GM21529 (cell line): ENCODE data around the gene COL12A1.

Source experiments
- ATAC-seq: cut with Tn5 transposase; IDR thresholded peaks from one replicate; pipeline ENCODE4 v1.9.1; 2021; ENCODE audit not compliant: unreplicated experiment

Gene COL12A1

DNA sequence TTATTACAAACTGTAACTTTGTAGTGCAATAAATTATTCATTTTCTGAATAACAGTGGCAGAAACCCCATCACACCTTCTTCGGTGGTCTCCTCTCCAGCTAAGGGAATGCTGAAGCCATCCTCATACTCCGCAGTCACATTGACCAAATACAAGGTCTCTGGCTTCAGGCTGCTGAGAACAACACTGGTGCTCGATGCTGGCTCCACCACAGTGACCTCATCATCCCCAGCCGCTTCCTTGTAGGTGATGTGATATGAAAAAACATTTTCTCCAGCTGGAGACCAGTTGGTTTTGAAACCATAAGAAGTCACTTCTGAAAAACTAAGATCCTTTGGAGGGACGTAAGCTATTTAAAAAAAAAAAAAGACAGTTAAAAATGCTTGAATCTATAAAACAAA is 25.0 kb downstream of the COL12A1 start:
- no peak for ATAC-seq

DNA sequence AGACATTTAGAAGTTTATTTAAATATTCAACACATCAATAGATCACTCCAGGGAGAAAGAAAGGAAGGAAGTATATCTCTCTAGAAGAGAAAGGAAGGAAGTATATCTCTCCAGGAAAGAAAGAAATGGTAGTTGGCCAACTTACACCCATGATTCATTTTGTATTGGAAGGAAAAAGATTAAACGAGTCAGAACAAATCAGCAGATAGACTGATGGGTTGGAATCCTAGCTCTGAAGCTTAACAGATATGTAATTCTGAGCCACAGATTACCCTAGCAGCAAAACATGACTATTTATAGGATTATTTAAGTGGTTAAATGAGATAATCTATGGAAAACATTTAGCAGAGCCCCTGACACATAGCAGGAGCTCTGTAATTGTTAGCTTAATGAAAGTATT is 27.1 kb downstream of the COL12A1 start:
- ATAC-seq = no peak

DNA sequence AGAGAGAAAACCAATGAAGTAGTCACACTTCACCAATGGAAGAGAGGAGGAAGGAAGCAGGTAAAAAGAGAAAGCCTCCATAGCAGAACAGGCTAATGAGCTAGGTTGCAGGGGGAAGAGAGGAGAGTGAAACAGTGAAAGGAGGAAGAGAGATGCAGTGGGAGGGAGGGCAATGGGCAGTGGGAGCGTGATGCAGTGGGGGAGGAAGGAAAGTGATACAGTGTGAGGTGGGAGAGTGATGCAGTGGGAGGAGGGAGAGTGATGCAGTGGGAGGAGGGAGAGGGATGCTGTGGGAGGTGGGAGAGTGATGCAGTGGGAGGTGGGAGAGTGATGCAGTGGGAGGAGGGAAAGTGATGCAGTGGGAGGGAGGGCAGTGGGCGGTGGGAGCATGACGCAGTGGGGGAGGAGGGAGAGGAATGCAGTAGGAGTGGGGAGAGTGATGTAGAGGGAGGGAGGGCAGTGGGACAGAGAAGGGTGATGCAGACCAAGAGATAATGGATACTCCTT is 29.7 kb downstream of the COL12A1 start:
- ATAC-seq = no peak

DNA sequence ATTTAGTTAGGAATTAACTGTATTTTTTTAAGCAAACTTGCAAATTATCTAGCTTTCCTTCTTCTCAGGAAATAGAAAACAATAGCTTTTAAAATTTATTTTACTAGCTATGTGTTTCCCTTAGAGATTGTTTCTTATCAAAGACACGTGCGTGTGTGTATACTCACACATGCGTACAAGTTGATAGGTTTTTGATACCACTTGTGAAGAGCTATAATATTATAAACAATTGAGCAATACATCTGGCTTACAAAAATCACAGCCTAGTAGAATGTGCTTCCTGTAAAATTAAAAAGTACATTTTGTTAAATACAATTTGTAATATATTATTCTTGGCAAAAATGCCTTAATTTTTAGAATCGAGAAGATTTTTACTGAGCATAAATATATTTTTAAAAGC is 33.9 kb downstream of the COL12A1 start:
- ATAC-seq = no peak

DNA sequence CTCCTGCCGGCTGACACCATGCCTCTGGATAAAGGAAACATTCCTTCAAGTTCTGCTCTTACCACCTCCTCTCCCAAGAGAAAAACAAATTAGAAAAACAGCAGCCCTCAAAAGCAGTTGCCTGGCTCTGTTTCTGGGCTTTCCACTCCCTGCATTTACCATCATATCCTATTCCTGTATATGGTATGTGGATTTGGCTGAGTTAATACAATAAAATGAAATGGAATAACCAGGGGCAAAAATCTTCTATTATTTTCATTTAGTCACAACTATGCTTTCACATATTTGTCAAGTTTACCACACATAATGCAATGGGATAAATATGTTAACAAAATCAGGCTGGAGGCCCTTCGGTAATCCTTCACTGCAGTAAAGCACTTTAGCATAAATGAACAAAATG is 34.3 kb downstream of the COL12A1 start:
- ATAC-seq = no peak

DNA sequence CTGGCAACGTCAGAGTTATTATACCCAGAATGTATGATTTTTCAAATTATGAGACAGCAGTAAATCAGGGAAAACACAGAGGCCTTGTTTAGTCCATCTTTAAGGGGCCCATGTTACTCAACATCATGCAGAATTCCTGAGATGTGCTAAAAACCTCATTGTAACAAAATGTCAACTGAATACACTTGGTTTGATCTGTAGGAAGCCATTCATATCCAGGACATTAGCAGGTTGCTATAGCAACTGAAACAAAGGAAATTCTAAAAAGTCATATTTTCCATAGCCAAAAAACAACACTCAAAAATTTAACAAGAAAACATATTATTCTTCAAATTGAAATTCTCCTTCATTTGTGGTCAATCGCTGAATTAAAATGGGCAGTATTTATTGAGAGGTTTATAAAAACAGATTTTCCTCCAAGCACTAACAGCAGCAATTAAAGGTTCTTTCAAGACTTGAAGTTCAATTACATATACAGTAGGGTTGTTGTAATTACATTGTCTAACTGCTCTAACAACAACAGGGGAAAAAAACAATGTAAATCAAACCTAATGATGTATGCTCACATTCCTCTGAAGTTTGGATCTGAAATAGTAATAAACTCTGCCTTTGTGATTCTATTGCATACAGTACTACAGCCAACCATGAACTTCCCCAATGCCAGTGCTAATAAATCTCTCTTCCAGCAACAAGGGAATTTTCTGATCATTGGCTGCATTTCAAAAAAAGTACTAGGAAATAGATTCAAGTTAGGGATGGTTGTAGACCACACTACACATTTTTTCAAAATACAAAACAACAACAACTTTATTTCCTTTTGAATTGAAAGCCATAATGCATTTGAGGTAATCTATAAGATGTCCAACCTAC is 34.9 kb downstream of the COL12A1 start:
- ATAC-seq = no peak

DNA sequence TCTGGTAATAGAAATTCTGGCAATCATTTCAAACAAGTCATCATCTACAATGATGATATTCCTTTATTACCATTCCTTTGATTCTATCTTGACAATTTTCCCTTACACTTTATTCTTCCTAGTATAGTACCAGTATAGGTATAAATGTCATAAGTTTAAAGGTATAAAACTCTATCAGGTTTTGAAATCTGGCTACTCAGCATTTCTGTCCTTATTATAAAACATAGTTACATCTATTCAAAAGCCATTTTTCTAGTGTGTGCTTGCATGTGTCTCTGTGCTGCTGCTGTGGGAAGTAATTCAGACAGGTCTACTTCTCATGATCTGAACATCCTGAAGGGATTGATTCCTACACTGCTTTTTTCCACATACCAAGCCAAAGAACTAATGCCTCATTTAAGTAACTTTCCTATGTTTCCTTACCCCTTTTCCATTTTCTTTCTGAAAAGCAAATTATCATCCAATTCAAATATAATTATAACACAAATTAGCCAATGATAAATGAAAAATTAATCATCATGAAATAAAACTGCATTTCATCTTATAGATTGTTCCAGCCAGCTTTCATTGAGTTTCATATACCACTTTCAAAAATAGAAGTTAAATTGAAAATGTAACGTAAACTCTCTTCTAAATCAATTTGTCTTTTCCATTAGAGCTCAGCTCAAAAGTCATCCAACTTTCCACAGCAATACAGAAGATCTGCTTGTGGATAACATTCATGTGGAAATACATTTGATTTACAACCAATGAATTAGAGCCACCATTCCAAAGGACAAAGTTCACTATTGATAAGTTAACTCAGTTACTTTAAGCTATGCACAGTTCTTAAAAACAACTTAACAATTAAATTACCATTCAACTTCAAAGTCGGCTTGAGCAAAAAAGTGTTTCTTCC is 35.9 kb downstream of the COL12A1 start:
- ATAC-seq = no peak

DNA sequence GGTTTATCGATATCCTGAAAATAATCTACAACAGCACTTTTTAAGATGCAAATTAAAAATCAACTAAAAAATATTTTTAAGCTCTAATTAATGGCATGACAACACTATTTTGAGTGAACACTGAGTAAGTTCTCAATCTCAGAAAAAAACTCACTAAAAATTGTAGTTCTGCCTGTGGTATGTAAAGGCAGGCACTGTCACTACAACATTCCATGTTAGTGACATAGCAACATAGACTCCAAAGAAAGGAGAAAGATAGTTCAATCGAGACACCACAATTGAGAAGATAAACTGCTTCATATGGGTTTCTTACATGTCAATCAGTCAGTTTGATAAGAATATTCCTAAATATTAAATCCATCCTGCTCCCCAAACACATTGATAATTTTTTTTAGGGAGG is 38.0 kb downstream of the COL12A1 start:
- ATAC-seq = no peak

DNA sequence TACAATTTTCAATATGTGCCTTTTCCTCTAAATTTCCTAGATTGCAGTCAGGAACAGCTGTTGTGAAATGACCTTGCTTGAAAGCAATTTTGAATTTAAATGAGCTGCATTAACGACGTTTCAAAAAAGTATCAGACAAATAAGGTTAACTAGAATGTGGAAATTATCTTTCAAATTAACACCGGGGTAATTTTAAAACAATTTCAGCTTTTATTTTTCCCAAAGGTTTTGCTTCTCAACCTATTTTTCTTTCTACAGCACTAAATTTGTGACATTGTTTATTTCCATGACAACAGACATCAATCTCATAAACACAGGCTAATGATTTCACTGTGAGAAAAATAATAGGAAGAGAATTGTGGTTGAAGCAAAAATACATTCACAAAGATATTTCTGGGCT is 38.5 kb downstream of the COL12A1 start:
- no peak for ATAC-seq

DNA sequence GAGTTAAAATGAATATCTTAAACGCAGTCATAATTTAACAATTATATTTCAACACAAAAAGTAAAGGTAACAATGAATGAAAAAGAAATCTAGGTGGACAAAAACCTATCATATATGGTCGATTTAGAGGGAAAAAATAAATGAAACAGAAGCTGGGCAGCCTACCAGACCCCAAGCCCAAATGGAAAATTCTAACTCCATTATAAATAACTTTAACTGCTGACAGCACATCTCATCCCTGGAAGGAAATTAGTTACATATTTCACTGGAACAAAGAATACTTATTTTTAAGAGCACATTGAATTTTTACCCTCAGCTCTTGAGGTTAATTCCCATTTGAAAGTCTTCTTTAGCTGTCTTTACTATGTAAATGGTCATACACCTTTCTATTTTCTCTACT is 39.1 kb downstream of the COL12A1 start:
- no peak for ATAC-seq

DNA sequence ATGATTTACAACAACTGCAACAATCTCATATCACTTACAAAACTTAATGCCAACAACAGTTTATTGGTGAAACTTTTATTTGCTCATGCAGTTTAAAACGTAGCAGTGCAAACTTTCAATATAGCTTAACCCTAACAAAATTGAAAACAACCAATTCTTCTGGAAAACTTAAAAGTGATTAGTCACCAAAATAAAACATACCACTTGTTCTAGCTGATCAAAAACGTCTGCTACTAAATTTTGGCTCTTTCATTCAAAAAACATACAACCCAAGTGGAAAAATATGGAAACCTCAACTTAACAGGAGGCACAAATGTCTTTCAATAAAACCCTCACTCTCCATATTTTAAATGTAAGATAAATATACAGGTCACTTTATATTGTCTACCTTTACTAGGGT is 39.6 kb downstream of the COL12A1 start:
- no peak for ATAC-seq

DNA sequence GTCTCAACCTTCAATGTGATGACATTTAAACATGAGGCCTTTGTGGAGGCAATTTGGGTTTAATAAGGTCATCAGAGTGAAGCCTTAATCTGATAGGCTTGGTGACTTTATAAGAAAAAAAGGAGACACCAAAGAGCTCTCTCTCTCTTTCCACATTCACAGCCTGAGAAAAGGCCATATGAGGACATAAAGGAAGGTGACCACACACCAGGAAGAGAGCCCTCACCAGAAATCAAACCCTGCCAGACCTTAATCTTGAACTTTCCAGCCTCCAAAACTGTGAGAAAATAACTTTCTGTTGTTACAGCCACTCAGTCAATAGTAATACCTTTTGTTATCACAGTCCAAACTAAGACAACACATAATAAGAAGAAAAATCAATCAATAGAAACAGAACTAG is 47.7 kb downstream of the COL12A1 start:
- no peak for ATAC-seq

DNA sequence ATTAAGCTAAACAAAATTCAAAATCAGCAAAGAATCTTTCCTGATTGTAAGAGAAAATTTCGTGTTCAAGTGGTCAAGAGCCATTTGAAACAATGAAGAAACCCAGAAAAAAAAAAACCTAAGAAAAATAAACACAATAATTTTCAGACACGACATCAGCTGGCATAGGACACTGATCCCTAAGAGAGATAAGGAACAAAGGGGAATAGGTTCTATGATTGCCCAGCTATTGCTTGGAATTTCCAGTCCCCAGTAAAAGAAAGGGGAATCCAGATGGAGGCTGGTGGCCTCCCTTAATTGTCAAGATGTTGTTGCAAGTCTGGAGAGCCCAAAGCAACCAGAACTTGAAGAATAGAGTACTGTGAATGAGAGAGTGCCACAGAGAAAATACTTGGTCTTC is 48.5 kb downstream of the COL12A1 start:
- ATAC-seq = no peak

DNA sequence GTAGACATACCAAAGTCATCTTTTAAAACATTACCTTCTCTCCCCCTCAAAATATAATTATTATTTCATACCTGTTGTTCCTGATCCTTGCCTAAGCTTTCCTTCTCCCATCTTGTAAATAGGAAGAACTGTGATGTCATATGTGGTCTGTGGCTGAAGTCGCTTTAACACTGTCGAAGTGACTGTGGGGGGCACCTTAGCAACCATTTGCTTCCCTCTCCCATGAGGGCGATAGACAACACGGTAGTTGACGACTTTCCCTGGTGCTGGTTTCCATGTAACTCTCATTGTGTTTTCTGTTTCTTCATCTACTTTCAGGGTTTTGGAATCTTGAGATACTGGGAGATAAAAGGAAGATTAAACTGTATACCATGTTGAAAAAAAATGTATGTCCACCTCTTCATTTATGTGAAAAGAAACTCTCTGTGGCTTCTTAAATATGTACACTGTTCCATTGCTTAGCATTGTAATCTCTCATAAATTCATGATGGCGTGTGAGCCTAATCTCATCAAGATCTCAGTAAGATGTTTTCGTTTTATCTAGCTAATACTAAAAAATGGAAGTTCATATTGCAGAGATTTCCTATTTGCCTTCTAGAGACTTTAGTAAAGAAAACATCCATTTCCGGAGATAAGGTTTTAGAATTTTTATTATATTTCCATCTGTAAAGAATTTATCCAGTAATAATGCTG is 49.5 kb downstream of the COL12A1 start:
- ATAC-seq = no peak

DNA sequence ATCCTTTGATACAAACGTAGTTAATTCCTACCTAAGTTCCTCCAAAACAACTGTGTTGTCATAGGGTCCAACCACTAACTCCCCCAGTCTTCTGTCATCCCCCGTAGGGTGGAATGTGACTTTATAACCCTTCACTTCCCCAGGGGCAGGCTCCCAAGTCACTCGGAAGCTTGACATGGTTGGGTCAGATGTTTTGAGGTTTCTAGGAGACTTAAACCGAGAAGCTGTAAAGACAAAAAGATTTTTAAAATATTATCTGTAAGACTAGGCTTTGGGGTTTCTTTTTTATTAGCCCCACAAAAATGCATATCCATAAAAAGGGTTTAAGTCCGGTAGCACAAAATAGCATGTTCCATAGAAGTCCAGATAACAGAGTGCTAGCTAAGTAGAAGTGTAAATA is 50.2 kb downstream of the COL12A1 start:
- no peak for ATAC-seq

DNA sequence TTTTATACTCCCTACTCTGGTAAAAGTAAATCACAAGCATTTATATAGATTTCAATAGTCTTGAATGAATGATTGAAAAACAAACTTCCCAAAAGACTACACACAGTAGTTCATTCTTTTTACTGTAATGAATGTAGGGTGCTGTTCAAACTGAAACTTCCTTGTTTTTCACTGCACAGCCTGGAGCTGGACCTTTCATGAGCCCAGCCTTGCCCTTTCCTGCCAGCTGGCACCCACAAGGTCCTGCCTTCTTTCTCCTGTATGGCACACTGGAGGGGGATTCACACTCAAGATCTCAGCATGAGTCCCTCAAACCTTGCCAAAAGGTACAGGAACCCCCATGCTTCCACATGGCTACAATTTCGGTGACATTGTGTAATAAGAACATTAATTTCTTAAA is 50.9 kb downstream of the COL12A1 start:
- ATAC-seq = no peak

DNA sequence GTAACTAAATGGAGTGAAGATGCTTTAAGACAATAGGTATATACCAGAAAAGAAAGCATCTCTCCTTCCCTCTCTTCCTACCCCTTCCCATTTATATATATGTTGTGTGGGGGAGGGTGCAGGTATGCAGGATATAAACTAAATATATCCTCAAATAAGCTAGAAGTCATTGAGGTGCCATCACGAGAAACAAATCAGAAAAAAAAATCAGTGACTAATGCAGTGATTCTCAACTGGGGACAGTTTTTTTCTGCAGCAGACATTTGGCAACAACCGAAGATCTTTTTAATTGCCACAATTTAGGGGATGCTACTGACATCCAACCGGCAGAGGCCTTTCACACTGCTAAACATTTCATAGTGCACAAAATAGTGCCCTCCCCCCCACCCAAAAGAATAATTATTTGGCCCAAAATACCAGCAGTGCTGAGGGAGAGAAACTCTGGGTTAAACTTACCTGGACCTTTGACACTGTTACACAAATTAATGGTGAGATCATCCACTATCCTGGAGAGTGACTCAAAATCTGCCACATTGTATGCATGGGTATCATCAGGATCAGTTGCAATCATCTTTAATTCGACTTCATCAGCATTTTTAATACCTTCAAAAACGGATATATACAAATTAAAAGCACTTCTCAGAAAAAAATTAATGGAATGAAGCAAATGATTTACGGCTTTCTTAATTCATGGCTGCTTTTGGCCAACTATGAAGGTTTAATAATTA is 55.0 kb downstream of the COL12A1 start:
- ATAC-seq = no peak

DNA sequence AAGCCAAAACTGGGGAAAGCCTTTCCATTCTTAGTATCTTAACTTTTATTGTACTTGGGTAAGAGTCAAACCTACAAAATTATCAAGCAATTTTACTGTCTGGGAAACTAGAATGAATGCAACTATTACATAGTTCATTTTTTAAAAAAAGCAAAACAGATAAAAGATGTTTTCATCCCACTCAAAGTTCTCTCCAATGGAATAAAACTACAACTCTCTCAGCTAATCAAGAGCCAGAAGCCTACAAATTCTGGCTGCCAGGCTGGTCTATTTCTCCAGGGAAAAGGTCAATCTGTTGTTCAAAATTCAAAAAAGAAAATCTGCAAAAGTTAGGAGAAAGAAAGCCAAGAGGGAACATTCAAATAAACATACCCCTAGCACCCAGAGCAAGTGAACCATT is 56.2 kb downstream of the COL12A1 start:
- ATAC-seq = no peak

DNA sequence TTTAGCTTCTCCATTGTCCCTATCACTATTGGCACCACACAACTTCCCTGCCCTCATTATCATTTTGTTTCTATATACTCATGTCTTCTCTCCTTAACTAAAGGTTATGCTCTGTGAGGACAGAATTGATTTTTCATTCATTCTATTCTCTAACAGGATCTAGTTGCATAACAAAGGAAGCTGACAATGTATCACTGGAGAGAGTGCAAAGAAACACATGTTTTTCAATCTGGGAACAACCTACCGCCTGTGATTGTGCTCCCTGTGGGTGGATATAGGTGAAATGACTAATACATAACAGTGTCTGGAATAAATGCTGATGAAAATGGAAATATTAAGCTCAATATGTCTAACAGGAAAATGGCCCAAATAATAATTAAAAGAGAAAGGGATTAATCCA is 56.6 kb downstream of the COL12A1 start:
- ATAC-seq = no peak

DNA sequence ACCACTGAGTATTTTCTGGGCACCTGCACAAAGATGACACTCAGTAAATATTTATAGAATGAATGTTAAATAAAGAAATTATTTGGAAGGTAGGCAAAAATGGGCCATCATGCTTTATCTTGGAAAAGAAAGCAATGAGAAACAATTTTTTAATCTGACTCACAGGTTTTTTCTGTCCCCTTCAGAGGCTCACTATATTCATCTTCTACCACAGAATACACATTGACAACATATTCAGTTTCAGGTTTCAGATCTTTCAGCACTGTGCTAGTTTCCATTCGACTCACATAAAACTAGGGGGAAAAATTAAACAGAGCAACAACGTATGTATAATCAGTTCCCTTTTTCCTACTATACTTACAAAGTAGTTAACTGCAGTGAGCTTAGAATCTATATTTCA is 58.3 kb downstream of the COL12A1 start:
- ATAC-seq = peak; percentile 97

DNA sequence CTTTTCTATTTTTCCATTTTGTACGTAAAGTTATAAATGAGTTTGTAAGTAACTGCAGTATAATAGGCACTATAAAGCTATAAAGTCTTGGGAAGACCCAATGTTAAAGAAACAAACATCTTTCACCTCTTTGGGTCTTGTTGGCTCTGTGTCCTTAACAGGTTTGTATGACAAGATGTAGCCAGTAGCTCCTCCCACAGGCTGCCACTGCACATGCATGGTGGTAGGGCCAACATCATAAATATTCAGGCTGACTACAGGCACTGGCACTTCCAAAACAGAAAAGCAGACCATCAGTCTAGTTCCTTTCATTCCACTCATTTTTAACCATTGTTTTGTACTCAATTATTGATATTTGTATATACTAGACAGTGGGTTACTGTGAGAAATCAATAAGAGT is 59.9 kb downstream of the COL12A1 start:
- ATAC-seq = no peak
